T-helper 2 cell (primary cell): ENCODE results near the gene CLIP2.
A peak's percentile ranks its signal among the peaks of the same experiment; 100 is the strongest.
"Not testable (repeated sequence)": the region's sequence is repeated elsewhere in the genome, so short reads cannot be mapped to it uniquely, and the experiment has no call there.

Experiments
- DNase-seq, 5 experiments: peaks; one replicate each; pipeline versions ENCODE4 v3.0.0 to v3.0.0-alpha.2; 2012 to 2022

The CLIP2 gene

DNA sequence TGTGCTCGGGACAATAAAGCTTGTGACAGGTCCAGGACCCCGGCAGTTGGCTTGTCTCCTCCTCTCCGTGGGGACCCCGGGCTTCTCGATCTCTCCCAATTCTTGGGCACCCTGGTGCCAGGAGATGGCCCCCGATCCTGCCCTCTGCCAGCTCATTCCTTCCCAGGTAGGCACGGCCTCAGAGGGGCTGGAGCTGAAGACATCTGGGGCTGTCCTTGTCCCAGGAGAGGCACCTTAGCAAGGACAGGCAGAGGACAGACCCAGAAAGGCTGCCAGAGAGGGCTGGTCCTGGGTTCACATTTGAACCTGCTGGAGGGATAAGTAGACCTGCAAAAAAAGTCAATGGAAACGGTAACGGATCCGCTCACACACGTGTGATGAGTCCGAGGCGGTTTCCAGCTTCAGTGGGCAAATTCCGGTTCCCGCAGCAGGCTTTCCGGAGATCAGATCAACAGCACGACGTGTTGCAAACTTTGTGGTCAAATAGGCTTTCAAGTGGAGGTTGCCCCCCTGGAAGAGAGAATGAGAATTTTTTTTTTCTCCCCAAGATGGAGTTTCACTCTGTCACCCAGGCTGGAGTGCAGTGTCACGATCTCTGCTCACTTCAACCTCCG, 116.8 kb downstream of the CLIP2 start:
- no peak for DNase-seq

DNA sequence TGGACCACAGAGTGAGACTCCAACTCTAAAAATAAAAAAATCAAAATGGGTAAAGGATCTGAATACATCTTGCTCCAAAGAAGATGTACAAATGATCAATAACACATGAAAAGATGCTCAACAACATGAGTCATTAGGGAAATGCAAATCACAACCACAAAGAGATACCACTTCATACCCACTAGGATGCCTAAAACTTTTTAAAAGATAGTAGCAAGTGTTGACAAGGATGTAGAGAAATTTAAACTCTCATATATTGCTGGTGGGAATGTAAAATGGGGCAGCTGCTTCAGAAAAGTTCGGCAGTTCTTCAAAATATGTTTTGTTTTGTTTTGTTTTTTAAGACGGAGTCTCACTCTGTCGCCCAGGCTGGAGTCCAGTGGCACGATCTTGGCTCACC, 118.8 kb downstream of the CLIP2 start:
- DNase-seq: no peak

- DNase-seq: no peak
Measured at GRCh38 chr7:74409571-74409970, 120.4 kb downstream of the CLIP2 start.

GRCh38 chr7:74410772-74411171, 121.6 kb downstream of the CLIP2 start:
- DNase-seq: no peak

DNA sequence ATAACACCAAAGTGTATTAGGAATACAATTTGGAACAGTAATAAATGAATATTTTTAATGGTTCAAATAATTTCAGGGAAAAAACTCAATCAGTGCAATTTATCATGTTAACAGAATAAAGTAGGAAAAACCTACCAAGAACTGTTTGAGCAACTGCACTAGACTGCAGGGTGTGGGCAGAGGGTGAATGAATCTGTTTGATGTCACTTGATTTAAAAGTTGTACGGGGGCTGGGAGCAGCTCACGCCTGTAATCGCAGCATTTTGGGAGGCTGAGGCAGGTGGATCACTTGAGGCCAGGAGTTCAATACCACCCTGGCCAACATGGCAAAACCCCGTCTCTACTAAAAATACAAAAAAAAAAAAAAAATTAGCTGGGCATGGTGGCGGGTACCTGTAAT, 122.4 kb downstream of the CLIP2 start:
- not testable (repeated sequence) for DNase-seq

DNA sequence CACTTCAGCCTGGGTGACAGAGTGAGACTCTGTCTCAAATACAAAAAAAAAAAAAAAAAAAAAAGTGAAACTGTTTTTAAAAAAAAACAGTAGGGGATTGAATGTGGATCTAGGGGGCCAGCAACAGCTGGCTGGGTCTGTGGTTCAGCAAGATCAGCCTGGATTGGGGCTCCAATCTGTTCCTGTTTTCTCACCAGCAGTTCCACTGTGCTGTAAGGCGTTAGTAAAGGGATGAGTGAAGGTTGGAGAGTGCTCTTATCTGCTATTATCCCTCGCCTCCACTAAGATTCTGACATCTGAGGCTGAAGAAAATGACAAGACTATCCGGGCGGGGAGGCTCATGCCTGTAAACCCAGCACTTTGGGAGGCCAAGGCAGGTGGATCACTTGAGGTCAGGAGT, 122.8 kb downstream of the CLIP2 start:
- no peak for DNase-seq

GRCh38 chr7:74412603-74413002, 123.4 kb downstream of the CLIP2 start:
- no peak for DNase-seq

DNA sequence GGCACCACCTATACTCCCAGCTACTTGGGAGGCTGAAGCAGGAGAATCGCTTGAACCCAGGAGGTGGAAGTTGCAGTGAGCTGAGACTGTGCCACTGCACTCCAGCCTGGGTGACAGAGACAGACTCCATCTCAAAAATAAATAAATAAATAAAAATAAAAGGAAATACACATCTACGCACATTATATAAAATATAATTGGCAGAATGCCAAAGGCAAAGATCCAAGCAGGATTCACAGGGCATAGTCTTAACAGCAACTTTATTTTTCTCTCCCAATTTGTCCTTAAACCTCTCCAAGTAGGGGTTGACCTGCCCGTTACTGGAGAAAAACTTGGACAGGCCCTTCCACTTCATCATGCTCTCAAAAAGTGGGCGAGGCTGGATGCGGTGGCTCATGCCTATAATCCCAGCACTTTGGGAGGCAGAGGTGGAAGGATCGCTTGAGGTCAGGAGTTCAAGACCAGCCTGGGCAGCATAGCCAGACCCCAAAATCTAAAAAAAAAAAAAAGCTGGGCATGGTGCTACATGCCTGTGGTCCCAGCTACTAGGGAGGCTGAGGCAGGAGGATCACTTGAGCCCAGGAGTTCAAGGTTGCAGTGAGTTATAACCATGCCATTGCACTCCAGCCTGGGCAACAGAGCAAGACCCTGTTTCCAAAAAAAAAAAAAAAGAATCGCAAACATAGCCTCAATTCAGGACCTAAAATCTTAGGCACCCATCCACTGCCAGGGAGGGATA, 125.6 kb downstream of the CLIP2 start:
- not testable (repeated sequence) for DNase-seq

- DNase-seq: peak in 4 of 5 experiments; percentile 12 to 46 (median 24)
Measured at GRCh38 chr7:74417419-74417971, 128.3 kb downstream of the CLIP2 start.

GRCh38 chr7:74418076-74418475, 128.9 kb downstream of the CLIP2 start:
- no peak for DNase-seq

GRCh38 chr7:74418538-74418937, 129.3 kb downstream of the CLIP2 start:
- DNase-seq: no peak

GRCh38 chr7:74419232-74419631, 130.0 kb downstream of the CLIP2 start:
- DNase-seq: not testable (repeated sequence)

GRCh38 chr7:74420006-74420405, 130.8 kb downstream of the CLIP2 start:
- no peak for DNase-seq

DNA sequence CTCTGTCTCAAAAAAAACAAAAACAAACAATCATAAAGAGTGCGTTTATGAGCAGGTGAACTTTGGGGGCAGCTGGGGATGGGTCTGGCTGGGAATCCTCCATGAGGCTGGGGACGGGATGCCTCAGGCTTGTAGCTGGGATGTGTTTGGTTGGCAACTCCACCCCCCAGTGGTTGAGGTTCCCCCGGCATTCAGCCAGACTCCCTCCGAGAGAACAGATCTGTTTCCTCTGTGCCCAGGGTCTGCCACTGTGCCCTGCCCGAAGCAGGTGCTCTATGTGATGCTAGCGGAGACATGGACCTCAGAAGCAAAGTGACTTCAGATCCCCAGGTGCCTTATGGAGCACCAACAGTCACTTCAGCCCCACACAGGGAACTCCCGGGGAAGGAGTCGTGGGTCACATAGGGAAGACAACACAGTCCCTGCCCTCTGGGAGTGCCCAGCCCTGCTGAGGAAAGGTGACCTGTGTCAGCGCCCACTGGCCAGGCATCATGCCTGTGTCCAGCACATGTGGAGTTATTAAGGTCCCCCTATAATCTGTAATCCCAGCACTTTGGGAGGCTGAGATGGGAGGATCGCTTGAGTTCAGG, 135.2 kb downstream of the CLIP2 start:
- no peak for DNase-seq

DNA sequence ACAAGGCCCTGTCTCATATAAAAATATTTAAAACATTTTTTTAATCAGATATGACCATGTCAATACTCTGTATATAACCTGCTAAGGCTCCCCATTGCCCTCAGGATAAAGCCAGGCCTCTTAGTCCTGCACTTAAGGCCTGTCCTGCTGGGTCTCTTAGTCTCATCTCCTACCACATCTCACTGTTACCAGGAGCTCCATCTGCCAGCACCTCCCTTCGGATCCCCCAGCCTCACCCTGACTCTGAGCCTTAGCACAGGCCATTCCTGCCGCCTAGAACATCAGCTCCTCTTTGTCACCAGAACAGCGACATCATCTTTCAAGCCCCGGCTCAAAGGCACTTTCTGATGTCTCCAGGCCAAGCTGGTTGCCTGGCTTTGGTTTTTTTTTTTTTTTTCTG, 138.8 kb downstream of the CLIP2 start:
- DNase-seq: no peak

GRCh38 chr7:74429153-74429747, 140.0 kb downstream of the CLIP2 start:
- no peak for DNase-seq

GRCh38 chr7:74430409-74430808, 141.2 kb downstream of the CLIP2 start:
- DNase-seq: not testable (repeated sequence)

GRCh38 chr7:74430961-74431466, 141.8 kb downstream of the CLIP2 start:
- no peak for DNase-seq

DNA sequence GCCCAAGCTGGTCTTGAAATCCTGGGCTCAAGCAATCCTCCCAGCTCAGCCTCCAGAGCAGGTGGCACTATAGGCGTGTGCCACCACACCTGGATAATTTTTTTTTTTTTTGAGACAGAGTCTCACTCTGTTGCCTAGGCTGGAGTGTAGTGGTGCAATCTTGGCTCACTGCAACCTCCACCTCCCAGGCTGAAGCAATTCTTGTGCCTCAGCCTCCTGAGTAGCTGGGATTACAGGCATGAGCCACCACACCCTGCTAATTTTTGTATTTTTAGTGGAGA, 148.0 kb downstream of the CLIP2 start:
- not testable (repeated sequence) for DNase-seq

GRCh38 chr7:74438327-74438726, 149.1 kb downstream of the CLIP2 start:
- no peak for DNase-seq

DNA sequence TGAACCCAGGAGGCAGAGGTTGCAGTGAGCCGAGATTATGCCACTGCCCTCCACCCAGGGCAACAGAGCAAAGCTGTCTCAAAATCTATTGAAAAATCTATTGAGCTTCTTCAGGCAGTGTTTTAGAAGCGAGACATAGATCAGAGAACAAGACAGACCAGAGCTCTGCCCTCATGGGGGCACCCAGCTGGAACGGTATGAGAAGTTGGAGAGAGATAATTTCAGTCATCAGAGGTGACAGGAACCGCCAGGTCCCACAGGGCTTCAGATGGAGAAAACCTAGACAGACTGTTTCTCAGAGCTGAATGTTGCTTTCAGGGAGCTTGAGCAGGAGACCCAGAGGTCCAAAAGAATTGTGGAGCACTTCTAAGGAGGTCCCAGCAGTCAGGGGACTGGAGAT, 150.3 kb downstream of the CLIP2 start:
- DNase-seq: no peak

GRCh38 chr7:74440143-74440542, 150.9 kb downstream of the CLIP2 start:
- not testable (repeated sequence) for DNase-seq

GRCh38 chr7:74441801-74442200, 152.6 kb downstream of the CLIP2 start:
- DNase-seq: no peak
